GM23338 (cell line): Measurements from ENCODE around the gene EPG5. TPM values are rescaled to one million over a fixed set of nuclear protein-coding genes. Genes with fewer than 3 reads are reported as not detected.

Source experiments
- ATAC-seq: fragments of 200-7000 bp; cut with Tn5 transposase; 3 replicates; pipeline ENCODE4 v1.9.1; 2020
- DNase-seq: peaks from one replicate; pipeline ENCODE4 v3.0.0-alpha.2; 2015; ENCODE audit warnings: low spot score
- H2AFZ ChIP-seq: fragments of 200-600 bp; sonication (generic); 2 replicates; pipeline ENCODE4 v1.8.0; 2016; ENCODE audit warnings: antibody characterized with exemption, mild to moderate bottlenecking, moderate library complexity
- H3F3A ChIP-seq: fragments of 200-600 bp; sonication (generic); replicated peaks from 2 replicates; pipeline ENCODE4 v1.8.0; 2017; ENCODE audit warnings: antibody characterized with exemption, mixed run types, low read depth
- H3K27ac ChIP-seq: fragments of 200-600 bp; sonication (generic); 2 replicates; pipeline ENCODE4 v1.6.1; 2016; ENCODE audit warnings: low read depth
- H3K27me3 ChIP-seq: fragments of 200-600 bp; sonication (generic); 2 replicates; pipeline ENCODE4 v1.8.0; 2016; ENCODE audit warnings: mild to moderate bottlenecking, mixed run types, moderate library complexity; ENCODE audit not compliant: insufficient read depth
- H3K36me3 ChIP-seq: fragments of 200-600 bp; sonication (generic); 2 replicates; pipeline ENCODE4 v1.8.0; 2016; ENCODE audit warnings: mild to moderate bottlenecking; ENCODE audit not compliant: insufficient read depth
- H3K4me1 ChIP-seq: fragments of 200-600 bp; sonication (generic); 2 replicates; pipeline ENCODE4 v1.8.0; 2016; ENCODE audit warnings: mild to moderate bottlenecking, moderate library complexity; ENCODE audit not compliant: insufficient read depth
- H3K4me2 ChIP-seq: fragments of 200-600 bp; sonication (generic); 2 replicates; pipeline ENCODE4 v1.7.1; 2017; ENCODE audit warnings: mixed run types
- H3K4me3 ChIP-seq: fragments of 200-600 bp; sonication (generic); 2 replicates; pipeline ENCODE4 v1.6.1; 2016; ENCODE audit warnings: mixed run types
- H3K79me2 ChIP-seq: fragments of 200-600 bp; sonication (generic); replicated peaks from 2 replicates; pipeline ENCODE4 v1.8.0; 2017; ENCODE audit warnings: mild to moderate bottlenecking; ENCODE audit not compliant: insufficient read depth
- H3K9me2 ChIP-seq: fragments of 200-600 bp; sonication (generic); 2 replicates; pipeline ENCODE4 v1.8.0; 2017; ENCODE audit not compliant: insufficient read depth
- H4K20me1 ChIP-seq: fragments of 200-600 bp; sonication (generic); replicated peaks from 2 replicates; pipeline ENCODE4 v1.8.0; 2017; ENCODE audit warnings: mild to moderate bottlenecking; ENCODE audit not compliant: insufficient read depth
- H3K27ac Mint-ChIP-seq: 2 replicates; pipeline ENCODE4 v1.8.0; 2020; ENCODE audit warnings: inconsistent platforms, mild to moderate bottlenecking, moderate library complexity, mixed read lengths
- H3K27me3 Mint-ChIP-seq: 3 replicates; pipeline ENCODE4 v1.8.0; 2022; ENCODE audit warnings: low read depth, mild to moderate bottlenecking, moderate library complexity, mixed read lengths, inconsistent platforms; ENCODE audit not compliant: insufficient read depth, poor library complexity
- H3K36me3 Mint-ChIP-seq: 3 replicates; pipeline ENCODE4 v1.8.0; 2021; ENCODE audit warnings: low read depth, mild to moderate bottlenecking, inconsistent platforms, moderate library complexity, mixed read lengths
- H3K4me1 Mint-ChIP-seq: 3 replicates; pipeline ENCODE4 v1.8.0; 2020; ENCODE audit warnings: mild to moderate bottlenecking, inconsistent platforms, mixed read lengths
- H3K4me3 Mint-ChIP-seq: 3 replicates; pipeline ENCODE4 v1.8.0; 2021; ENCODE audit warnings: moderate library complexity, mild to moderate bottlenecking, inconsistent platforms, mixed read lengths
- H3K9me3 Mint-ChIP-seq: 3 replicates; pipeline ENCODE4 v1.8.0; 2020; ENCODE audit warnings: moderate library complexity, mild to moderate bottlenecking, inconsistent platforms, mixed read lengths
- CREB1 ChIP-seq: fragments of 250-450 bp; sonication (Bioruptor Pico); IDR thresholded peaks from 2 replicates; pipeline ENCODE4 v1.5.0; 2020; ENCODE audit warnings: low read depth, mild to moderate bottlenecking, moderate library complexity
- CTCF ChIP-seq, 2 experiments: fragments of 200-600 bp in 1 of 2; sonication (generic) in 1 of 2; conservative IDR thresholded peaks; 2 replicates each; pipeline versions ENCODE4 v1.5.1 to v1.6.1; 2016 to 2017; ENCODE audit warnings: antibody characterized with exemption in 2 of 2, low read depth in 2 of 2, mild to moderate bottlenecking in 2 of 2, moderate library complexity in 1 of 2
- EZH2 ChIP-seq: fragments of 200-600 bp; sonication (generic); IDR thresholded peaks from one replicate; pipeline ENCODE4 v1.8.0; 2017; ENCODE audit warnings: antibody characterized with exemption, mild to moderate bottlenecking, low read depth; ENCODE audit not compliant: unreplicated experiment
- EZH2phosphoT487 ChIP-seq: fragments of 200-600 bp; sonication (generic); IDR thresholded peaks from one replicate; pipeline ENCODE4 v1.8.1; 2018; ENCODE audit warnings: antibody characterized with exemption; ENCODE audit not compliant: unreplicated experiment
- JUNB ChIP-seq: IDR thresholded peaks from one replicate; pipeline ENCODE4 v1.6.1; 2016; ENCODE audit warnings: antibody characterized with exemption; ENCODE audit not compliant: unreplicated experiment
- POLR2AphosphoS5 ChIP-seq: IDR thresholded peaks from 2 replicates; pipeline ENCODE4 v1.6.1; 2016; ENCODE audit warnings: antibody characterized with exemption, low read depth
- STAT1 ChIP-seq: IDR thresholded peaks from one replicate; pipeline ENCODE4 v1.6.1; 2016; ENCODE audit warnings: antibody characterized with exemption; ENCODE audit not compliant: unreplicated experiment
- ZNF114 ChIP-seq: fragments of 250-450 bp; sonication (Bioruptor Pico); IDR thresholded peaks from 2 replicates; pipeline ENCODE4 v1.5.0; 2020; ENCODE audit warnings: mild to moderate bottlenecking, moderate library complexity
- polyA plus RNA-seq: library from polyadenylated mRNA; unstranded; fragments of >200 nt; fragmentation: Nextera tagmentation; extraction: Ambion mirVana; gene quantifications from 2 replicates; pipeline ENCODE4 v1.2.1, GENCODE V29; 2016
- total RNA-seq: library from RNA; depleted of rRNA; stranded (reverse); fragments of >200 nt; shearing (Covaris generic); gene quantifications from 2 replicates; pipeline ENCODE4 v1.2.3, GENCODE V29; 2014
- TF ChIP-seq, protein P1 (sequence below): IDR thresholded peaks from one replicate; pipeline ENCODE4 v1.6.1; 2018; ENCODE audit warnings: antibody characterized with exemption; ENCODE audit not compliant: unreplicated experiment
- TF ChIP-seq, protein P2 (sequence below): IDR thresholded peaks from 2 replicates; pipeline ENCODE4 v1.6.1; 2016; ENCODE audit warnings: antibody characterized with exemption

Gene EPG5
- total and polyA plus RNA-seq, 2 experiments from 2014 or later: 4.1 to 29.2 TPM

DNA sequence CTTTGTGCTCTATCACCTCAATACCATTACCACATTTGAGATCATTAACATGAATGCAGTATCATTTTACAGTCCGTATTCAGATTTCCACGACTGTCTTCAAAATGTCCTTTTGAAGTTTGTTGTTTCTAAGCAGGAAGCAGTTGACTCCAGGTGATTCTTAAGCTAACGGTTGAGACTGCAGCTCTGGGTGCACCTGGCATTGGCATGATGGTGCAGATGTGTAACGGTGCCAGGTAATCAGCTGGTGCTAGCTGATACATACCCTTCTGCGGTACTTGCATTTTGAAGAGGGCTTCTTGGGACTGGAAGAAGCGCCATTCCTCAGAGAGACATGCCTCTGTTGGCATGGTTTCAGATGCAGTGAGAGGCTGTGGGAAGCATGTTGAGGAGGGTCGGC lies 122.2 kb downstream of the EPG5 start:
- Mint-ChIP-seq H3K36me3 (peaks cover 2% of the 10 kb centered on the region; the same call in 2 of the 3 replicates), H3K27ac (no peak overlapping the region), H3K27me3 (peaks cover 8% of the 10 kb centered on the region), H3K9me3 (no peaks in the 10 kb centered on the region), H3K4me1 (peaks cover 5% of the 10 kb centered on the region; the same call in 2 of the 3 replicates), H3K4me3 (no peak overlapping the region)
- Histone ChIP-seq H3K9me2 (no peaks in the 10 kb centered on the region), H3K36me3 (no peaks in the 10 kb centered on the region), H3F3A (no peaks in the 10 kb centered on the region), H3K27me3 (no peaks in the 10 kb centered on the region), H3K4me1 (no peaks in the 10 kb centered on the region), H2AFZ (no peak overlapping the region), H3K4me3 (no peak overlapping the region), H3K4me2 (no peak overlapping the region), H3K79me2 (no peaks in the 10 kb centered on the region), H4K20me1 (no peaks in the 10 kb centered on the region), H3K27ac (no peak overlapping the region)
- ATAC-seq (no peak), DNase-seq (no peak)
- TF ChIP-seq CTCF (conservative IDR thresholded peaks at IDR 0.05; ENCODE audit: low read depth in 2 of 2) (no peak), ZNF114 (CRISPR knock-in tag) (no peak), CREB1 (no peak), EZH2phosphoT487 (no peak), EZH2 (no peak), STAT1 (no peak), POLR2AphosphoS5 (no peak), JUNB (no peak)
- TF ChIP-seq, protein P1, sequence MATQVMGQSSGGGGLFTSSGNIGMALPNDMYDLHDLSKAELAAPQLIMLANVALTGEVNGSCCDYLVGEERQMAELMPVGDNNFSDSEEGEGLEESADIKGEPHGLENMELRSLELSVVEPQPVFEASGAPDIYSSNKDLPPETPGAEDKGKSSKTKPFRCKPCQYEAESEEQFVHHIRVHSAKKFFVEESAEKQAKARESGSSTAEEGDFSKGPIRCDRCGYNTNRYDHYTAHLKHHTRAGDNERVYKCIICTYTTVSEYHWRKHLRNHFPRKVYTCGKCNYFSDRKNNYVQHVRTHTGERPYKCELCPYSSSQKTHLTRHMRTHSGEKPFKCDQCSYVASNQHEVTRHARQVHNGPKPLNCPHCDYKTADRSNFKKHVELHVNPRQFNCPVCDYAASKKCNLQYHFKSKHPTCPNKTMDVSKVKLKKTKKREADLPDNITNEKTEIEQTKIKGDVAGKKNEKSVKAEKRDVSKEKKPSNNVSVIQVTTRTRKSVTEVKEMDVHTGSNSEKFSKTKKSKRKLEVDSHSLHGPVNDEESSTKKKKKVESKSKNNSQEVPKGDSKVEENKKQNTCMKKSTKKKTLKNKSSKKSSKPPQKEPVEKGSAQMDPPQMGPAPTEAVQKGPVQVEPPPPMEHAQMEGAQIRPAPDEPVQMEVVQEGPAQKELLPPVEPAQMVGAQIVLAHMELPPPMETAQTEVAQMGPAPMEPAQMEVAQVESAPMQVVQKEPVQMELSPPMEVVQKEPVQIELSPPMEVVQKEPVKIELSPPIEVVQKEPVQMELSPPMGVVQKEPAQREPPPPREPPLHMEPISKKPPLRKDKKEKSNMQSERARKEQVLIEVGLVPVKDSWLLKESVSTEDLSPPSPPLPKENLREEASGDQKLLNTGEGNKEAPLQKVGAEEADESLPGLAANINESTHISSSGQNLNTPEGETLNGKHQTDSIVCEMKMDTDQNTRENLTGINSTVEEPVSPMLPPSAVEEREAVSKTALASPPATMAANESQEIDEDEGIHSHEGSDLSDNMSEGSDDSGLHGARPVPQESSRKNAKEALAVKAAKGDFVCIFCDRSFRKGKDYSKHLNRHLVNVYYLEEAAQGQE: no peak
- TF ChIP-seq, protein P2, sequence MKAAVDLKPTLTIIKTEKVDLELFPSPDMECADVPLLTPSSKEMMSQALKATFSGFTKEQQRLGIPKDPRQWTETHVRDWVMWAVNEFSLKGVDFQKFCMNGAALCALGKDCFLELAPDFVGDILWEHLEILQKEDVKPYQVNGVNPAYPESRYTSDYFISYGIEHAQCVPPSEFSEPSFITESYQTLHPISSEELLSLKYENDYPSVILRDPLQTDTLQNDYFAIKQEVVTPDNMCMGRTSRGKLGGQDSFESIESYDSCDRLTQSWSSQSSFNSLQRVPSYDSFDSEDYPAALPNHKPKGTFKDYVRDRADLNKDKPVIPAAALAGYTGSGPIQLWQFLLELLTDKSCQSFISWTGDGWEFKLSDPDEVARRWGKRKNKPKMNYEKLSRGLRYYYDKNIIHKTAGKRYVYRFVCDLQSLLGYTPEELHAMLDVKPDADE: no peak

DNA sequence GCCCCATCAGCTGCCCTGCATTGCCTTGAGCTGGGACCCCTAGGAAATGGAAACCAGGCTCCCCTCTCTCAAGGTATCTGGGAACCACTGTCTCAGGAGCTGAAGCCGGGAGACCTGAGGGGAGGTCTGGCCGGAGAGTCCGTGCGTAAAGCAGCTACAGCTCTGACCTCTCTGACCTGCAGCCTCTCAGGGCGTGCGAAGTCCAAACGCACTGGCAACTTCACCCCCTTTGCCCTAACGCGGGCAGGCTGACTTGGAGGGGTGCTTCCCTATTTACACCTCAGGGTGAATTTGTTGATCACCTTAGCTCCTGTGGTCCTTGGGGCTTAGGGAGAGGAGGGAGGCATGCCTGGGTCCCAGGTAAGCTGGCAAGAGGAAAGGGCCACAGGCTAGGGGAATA lies 124.1 kb downstream of the EPG5 start:
- no peaks in the 10 kb centered on the region for H3F3A ChIP-seq
- no peaks in the 10 kb centered on the region for H3K9me3 Mint-ChIP-seq
- DNase-seq (no peak), ATAC-seq (no peak)
- H3K27me3 ChIP-seq: peaks cover 10% of the 10 kb centered on the region
- TF ChIP-seq JUNB (no peak), EZH2phosphoT487 (no peak), POLR2AphosphoS5 (no peak)
- TF ChIP-seq, protein P1: no peak
- H3K27ac Mint-ChIP-seq: no peak overlapping the region
- H4K20me1 ChIP-seq: no peaks in the 10 kb centered on the region
- peaks cover 1% of the 10 kb centered on the region; the same call in 1 of the 2 replicates for H3K4me1 ChIP-seq
- H3K36me3 ChIP-seq: no peaks in the 10 kb centered on the region
- no peaks in the 10 kb centered on the region for H3K79me2 ChIP-seq
- peaks cover 15% of the 10 kb centered on the region for H3K27me3 Mint-ChIP-seq
- H3K36me3 Mint-ChIP-seq: no peaks in the 10 kb centered on the region; the same call in 2 of the 3 replicates
- no peaks in the 10 kb centered on the region for H3K9me2 ChIP-seq
- H3K27ac ChIP-seq: no peak overlapping the region
- H3K4me1 Mint-ChIP-seq: peaks cover 14% of the 10 kb centered on the region
- H2AFZ ChIP-seq: no peak overlapping the region
- no peak overlapping the region for H3K4me3 ChIP-seq
- H3K4me2 ChIP-seq: no peak overlapping the region
- no peak overlapping the region for H3K4me3 Mint-ChIP-seq
